ENCODE results near the gene CRACR2A. TPM values are rescaled to one million over a fixed set of nuclear protein-coding genes. Genes with fewer than 3 reads are reported as not detected.

Gene CRACR2A
- total RNA-seq, 2 experiments from 2014 or later: 33.2 to 33.5 TPM

DNA sequence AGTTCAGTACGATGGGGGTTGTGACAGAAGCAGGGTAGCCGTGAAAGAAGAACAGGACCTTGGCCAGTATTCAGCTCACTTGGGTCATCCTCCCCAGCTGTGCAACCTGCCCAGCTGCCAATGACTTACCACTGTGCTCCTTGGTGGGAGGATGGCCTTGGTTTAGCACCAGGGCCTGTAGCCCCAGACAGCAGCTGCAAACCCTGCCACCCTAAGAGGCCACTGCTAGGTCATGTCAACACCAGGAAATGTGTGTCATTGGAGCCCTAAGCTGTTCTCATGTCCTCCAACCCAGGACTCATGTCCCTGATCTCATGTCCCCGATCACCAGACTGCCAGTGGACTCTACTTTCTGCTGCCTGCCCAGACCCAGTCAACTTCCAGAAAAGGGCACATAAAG, 3.0 kb upstream of the CRACR2A start:
- ChIA-PET POLR2A (no interaction called here), CTCF (interaction anchor here (0.5 kb wide), 1 partner anchor 32 kb away, joined by 3 read pairs; no protein-coding TSS in a partner anchor)

DNA sequence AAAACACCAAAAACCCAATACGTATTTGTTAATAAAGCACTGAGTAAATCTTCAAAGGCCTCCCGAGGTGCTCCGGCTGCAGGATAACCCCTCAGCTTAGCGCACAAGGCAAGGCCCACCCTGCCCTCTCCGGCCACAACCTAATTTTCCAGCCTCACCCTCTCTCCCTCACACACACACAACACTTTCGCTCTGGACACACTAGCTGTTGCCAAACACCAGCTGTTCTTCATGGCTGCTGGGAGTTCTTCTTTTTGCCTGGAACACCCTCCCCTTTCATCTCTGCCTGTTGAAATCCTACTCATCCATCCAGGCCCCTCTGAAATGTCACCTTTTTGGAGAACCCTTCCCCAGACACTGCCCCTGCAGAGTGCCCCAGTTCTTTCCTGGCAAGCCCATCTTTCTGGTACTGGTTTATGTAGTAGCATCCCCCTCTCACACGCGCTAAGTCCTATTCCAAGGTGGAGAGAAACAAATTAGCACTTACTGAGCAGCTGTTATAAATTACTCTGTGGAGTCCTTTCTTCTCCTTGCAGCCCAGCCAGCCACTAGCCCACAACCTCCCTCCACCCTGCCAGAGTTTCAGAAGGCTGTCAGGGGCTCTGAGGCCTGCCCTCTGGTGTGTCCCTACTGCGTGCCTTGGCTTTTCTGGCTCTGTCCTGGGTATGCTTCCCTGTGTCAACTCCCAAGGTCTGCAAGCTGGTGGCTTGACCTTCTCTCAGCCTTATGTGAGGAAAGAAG, 805 bp upstream of the CRACR2A start:
- ChIA-PET CTCF (interaction anchor here (2.2 kb wide), 1 partner anchor 10 kb away, joined by 15 read pairs; no protein-coding TSS in a partner anchor), POLR2A (interaction anchor here (0.7 to 2.9 kb wide), 4 partner anchors 10 to 25 kb away, joined by 3 to 23 read pairs (median 12); no protein-coding TSS in a partner anchor)

DNA sequence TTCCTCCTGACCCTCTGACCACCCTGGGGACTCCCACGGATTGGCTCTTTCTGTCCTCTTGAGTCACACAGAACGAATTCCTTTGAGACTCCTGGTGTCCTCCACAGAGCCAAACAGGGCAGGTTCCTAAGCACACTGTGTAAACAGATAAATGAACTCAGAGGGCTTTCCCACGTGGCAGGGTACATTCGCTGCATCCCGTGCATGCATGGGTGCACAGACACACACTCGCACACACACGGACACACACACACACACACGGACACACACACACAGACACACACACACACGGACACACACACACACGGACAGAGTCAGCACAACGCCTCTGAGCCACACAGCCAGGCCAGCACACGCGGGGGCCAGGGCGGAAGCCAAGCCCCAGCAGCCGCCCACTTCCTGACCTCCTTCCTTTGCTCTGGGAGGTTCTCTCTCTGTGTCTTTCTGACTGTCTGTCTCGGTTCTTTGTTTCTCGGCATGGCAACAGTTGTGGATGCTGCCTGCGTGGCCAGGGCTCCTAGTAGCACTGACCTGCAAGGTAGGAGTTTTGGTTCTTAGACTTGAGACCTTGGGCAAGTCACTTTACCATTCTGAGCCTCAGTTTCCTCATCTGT, 706 bp downstream of the CRACR2A start:
- CTCF ChIA-PET: interaction anchor here (0.7 to 2.2 kb wide), 2 partner anchors 8 to 19 kb away, joined by 3 to 15 read pairs; no protein-coding TSS in a partner anchor
- POLR2A ChIA-PET: interaction anchor here (1.9 to 2.9 kb wide), 2 partner anchors 8 to 24 kb away, joined by 17 to 23 read pairs; no protein-coding TSS in a partner anchor

DNA sequence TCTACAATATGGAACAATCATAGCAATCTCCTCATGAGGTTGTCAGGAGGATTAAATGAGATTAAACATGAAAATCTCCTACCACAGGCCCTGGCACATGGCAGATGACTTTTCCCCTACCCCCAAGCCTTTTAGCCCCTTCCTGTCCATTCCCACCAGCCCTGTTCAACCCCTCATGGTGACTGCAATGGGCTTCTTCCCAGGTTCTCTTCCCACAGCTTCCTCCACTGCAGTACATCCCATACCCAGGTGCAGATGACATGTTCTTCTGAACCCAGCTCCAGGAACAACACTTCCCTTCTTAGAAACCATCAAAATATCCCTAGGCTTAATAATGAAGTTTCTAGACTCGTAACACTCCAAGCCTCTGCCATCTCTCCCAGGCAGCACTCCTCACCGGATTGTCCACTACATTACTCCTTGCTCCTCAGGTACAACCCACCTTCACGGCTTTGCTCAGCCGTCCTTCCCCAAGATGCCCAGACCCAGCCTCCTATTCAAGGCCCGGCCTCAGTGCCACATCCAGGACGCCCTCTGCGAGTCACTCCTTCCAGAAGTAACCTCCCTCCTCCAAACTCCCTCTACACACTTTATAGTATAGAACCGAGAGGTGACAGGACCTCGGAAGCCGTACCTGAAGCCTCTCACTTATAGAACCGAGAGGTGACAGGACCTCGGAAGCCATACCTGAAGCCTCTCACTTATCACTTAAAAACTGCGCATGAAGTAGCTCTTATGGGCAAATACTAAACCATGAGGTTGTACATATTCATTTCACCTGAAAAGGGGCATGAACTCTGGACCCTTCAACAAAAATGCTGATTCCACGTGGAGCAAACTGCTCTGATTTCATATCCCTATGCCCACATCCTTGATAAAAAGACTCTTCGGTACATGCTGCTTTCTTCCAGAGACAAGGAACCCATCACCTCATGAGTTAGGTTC, 1.5 kb downstream of the CRACR2A start:
- ChIA-PET CTCF (no interaction called here), POLR2A (interaction anchor here (2.9 kb wide), 1 partner anchor 23 kb away, joined by 17 read pairs; no protein-coding TSS in a partner anchor)

DNA sequence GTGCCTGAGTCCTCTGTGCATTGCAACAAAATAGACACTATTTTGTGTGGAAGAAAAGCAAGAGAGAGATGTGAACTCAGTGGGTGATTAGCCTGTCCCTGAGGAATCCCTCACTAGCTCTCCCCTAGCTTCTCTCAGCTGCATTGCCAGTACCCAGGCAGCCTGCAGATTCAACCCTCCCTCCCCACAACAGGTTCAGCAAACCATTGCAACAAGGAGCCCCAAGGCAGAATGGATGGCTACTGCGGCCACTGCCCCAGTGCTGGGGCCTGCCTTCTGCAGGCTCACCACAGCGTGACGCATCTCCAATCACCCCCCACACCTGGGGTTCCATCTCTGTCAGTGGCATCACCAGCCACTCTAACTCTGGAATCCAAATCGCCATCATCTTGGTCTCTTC, 2.3 kb downstream of the CRACR2A start:
- CTCF ChIA-PET: no interaction called here
- POLR2A ChIA-PET: no interaction called here

DNA sequence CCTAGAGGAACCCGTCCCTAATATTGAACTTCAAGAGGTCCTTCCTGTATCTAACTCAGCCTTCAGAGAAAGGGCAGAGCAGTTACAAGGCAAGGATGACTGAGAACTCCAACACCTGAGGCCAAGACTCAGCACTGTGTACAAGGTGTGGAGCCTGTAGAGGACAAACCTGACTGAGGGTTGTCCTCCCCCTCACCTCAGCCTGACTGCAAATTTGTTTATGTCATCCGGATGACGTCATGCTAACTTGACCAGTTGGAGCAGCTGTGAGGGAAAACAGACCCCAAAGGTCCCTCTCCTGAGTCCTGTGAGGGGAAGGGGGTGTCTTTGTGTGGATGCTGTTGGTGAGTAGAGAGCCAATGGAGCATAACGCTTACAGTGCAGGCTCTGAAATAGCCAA, 4.3 kb downstream of the CRACR2A start:
- CTCF ChIA-PET: interaction anchor here (1.4 kb wide), 1 partner anchor 55 kb away, joined by 3 read pairs; no protein-coding TSS in a partner anchor
- POLR2A ChIA-PET: no interaction called here

DNA sequence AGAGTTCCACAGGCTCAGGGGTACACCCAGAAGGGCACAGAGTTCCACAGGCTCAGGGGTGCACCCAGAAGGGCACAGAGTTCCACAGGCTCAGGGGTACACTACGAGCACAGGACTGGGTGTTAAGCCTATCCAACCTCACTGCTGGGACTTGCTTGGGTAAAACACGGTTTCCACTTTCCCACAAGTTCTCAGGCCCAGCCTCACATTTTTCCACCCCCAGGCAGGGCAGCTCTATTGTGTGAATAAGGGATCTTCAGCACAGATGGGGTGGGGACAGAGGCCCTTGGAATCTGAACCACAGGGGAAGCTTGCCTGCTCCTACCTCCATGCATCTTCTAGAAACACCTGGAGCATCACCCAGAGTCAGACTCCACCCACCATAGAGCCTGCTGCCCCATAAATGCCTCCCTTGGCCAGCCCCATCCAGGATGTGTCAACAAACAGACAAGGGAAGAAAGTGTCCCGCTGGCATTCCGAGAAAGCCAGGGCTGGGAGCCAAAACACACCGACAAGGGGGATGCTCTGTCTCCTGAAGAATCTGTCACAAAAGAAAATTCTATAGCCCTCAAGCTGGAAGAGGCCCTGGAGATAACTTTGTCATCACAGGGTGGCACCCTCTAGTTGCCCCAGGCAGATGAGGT, 4.8 kb downstream of the CRACR2A start:
- POLR2A ChIA-PET: no interaction called here
- CTCF ChIA-PET: interaction anchor here (0.6 to 2.1 kb wide), 3 partner anchors 20 to 808 kb away, joined by 3 to 7 read pairs (median 3); no protein-coding TSS in a partner anchor

DNA sequence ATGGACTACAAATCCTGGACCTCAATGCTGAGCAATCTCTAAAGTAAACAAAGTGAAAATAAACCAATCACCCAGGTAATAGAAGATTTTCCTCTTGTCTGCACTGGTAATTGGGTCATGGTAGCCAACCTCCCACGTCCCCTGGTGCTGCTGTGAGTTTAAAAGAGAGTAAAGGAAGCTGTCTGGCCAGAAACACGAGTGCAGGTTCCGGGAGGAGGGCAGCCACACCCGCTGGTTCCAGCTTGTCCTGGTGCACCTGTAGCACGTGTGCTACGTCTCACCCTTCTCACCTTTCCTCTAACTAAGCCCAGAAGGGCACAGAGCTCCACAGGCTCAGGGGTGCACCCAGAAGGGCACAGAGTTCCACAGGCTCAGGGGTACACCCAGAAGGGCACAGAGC, 5.4 kb downstream of the CRACR2A start:
- CTCF ChIA-PET: interaction anchor here (0.6 to 2.1 kb wide), 3 partner anchors 19 to 807 kb away, joined by 3 to 7 read pairs (median 3); no protein-coding TSS in a partner anchor
- POLR2A ChIA-PET: no interaction called here

DNA sequence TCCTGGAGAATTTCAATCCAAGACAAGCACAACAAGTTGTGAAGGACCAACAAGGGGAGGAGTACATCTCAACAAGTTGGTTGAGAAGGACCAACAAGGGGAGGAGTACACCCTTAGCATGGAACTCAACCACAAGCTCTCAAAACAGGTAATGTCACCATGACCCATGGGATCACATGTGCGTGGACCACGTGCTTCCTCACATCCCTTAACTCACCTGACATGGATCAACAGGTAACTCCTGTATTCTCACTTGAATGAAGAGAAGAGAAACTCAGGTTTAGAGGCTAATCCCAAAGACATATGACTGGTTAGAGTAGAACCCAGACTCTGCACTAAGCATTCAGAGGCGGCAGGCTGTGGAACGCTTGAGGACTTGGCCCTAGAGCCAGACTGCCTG, 6.2 kb downstream of the CRACR2A start:
- ChIA-PET POLR2A (no interaction called here), CTCF (interaction anchor here (2.1 kb wide), 1 partner anchor 18 kb away, joined by 7 read pairs; no protein-coding TSS in a partner anchor)

DNA sequence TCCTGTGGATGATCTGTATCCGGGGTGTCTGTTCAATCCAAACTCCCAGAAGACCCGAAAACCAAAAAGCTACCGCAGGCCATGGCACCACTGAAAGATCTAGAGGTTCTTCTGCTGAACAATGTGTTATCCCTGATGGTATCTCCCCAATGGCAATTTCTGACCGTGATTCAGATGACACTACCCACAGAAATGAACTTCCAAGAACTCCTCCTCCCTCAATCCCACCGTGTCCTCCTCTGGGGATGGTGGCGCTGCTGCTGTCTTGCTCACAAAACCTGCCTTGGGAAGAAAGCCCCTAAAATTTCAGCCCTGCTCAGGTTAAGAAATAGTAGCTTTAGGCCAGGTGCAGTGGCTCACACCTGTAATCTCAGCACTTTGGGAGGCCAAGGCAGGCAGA, 7.8 kb downstream of the CRACR2A start:
- POLR2A ChIA-PET: no interaction called here
- CTCF ChIA-PET: no interaction called here

DNA sequence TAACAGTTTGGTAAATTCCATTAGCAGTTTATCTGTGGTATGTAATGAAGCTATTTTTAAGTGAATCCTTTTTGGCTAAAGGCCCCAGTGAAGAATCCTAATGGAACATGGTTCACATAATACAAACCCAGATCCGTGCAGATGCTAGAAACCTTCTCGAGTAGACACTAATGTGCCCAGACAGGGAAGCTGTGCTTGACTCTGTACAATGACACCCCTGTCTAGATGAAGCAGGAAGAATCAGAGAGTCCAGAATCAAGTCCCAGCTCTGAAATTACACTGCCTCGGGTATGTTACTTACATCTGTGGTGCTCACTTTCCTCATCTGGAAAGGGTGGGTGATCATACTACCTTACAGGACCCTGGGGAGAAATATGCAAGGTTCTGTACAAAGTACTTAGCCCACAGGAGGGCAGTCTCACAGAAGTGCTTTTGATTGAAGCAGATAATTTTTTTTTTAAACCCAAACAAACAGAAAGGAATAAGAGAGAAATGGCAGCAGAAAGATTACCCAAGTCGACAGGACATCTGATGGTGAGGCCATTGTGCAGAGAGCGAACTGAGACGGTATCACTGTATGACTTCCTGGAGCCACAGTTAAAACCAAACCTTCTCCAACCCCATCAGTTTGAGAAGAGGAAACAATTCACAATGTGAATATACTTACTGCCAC, 8.5 kb downstream of the CRACR2A start:
- CTCF ChIA-PET: interaction anchor here (1.2 to 2.0 kb wide), 3 partner anchors 9 to 59 kb away, joined by 3 to 15 read pairs (median 3); partner anchors contain the start of gene CRACR2A

DNA sequence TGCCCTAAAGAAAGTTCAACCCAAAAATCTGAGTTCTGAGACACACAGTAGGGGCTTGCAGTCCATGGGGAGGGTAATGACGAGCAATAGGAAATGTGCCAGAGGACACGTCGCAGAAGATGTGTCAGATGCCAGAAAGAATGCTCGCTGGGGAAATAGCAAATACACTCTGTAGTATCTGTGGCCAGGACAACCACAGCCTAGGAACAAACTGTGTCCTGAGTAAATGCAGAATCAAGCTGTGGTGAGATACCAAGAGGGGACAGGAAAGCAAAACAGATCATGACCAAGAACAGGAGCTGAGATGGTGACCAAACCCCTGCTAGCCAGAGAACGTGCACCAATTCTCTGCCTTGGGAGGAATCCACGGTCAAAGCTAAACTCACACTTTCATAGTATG, 9.1 kb downstream of the CRACR2A start:
- POLR2A ChIA-PET: interaction anchor here (1.5 to 3.3 kb wide), 2 partner anchors 9 to 16 kb away, joined by 22 to 23 read pairs; partner anchors contain the start of gene CRACR2A
- CTCF ChIA-PET: interaction anchor here (1.2 to 2.0 kb wide), 4 partner anchors 9 to 60 kb away, joined by 3 to 15 read pairs (median 4); partner anchors contain the start of gene CRACR2A

More for the DNA sequence above, 8.5 kb downstream of the CRACR2A start:
- POLR2A ChIA-PET: interaction anchor here (1.5 to 3.3 kb wide), 2 partner anchors 9 to 16 kb away, joined by 22 to 23 read pairs; partner anchors contain the start of gene CRACR2A

DNA sequence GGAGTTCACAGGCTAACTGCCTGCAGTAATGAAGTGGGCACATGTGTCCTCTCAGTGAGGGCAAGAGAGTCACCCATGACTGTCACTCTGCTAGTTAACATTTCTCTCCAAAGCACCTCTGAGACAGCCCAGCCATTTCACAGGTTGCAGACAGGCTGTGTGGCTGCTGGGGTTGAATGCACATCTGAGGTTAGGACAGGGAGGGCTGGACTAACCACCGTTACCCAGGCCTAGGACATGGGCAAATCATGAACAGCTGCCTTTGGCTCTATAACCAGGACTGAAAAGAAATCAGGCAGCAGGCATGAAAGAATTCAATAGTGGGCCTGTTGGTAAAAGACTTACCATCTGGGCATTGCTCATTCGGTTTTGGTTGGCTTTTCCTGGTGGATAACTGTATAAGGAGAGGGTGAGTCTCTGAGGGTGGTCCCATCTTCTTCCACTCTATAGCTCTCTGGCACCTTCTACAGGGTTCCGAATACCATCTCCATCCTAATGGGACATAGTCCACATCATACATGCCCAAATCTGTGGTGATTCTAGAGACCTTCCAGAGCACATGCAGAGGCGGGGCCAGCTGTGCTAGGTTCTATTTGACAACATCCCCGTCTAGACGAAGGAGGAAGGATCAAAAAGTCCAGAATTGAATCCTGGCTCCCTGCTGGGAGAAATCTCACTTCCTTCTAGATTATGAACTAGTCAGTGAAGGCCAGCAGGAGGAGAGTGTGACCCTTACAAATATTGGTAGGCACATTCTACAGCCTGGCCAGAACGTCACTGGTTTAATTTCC, 10.8 kb downstream of the CRACR2A start:
- ChIA-PET CTCF (interaction anchor here (0.5 to 1.9 kb wide), 3 partner anchors 12 to 213 kb away, joined by 3 to 5 read pairs (median 4); no protein-coding TSS in a partner anchor), POLR2A (interaction anchor here (2.1 to 3.3 kb wide), 2 partner anchors 11 to 14 kb away, joined by 6 to 22 read pairs; partner anchors contain the start of gene CRACR2A)

DNA sequence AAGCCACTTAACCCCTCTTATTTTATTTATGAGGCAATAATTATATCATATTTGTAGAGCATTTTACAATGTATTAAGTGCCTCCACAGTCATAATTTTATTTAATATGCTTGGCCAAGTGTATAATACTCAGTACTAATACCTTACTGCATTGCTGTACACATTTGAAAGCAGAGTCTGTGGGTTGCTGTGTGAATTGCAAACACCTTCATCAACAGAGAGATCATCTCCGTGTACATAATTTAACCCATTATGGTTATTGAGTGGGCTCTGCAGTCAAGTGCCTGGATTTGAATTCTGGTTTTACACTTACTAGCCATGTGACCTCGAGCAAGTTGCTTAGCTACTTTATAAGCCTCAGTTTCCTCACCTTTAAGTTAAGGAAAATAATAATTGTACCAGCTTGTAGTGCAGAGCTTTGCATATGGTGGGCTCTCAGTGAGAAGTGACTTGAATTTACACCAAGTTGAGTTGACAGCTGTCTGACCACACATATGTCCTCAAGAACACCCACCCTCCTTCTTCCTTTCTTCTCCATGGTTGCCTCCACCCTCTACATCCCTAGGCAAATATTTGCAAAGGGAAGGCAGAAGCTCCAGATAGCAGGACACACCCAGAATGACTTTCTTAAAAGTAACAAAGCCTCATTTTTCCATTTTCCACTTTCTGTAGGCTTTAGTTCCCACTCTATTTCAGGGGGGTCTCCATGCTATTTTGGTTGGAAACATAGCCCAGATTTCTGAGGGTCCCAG, 12.3 kb downstream of the CRACR2A start:
- CTCF ChIA-PET: interaction anchor here (0.9 kb wide), 1 partner anchor 10 kb away, joined by 3 read pairs; no protein-coding TSS in a partner anchor
- POLR2A ChIA-PET: interaction anchor here (2.1 kb wide), 1 partner anchor 12 kb away, joined by 6 read pairs; the partner anchor contains the start of gene CRACR2A

DNA sequence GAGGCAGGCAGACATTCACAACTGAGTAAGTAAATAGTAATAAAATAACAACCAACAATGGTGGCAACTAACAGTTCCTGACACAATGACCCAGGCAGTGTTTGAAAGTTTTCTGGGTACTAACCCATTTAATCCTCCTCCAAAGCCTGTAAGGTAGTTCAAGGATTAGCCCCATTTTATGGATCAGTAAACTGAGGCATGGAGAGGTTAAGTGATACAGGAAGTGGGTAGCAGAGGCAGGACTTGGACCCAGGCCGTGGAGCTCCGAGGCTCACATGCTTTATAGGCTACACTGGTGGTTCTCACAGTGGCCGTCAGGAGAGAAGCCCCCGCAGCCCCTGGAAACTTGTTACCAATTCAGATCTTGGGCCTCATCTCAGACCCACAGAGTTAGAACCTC, 17.5 kb downstream of the CRACR2A start:
- POLR2A ChIA-PET: no interaction called here
- CTCF ChIA-PET: no interaction called here

DNA sequence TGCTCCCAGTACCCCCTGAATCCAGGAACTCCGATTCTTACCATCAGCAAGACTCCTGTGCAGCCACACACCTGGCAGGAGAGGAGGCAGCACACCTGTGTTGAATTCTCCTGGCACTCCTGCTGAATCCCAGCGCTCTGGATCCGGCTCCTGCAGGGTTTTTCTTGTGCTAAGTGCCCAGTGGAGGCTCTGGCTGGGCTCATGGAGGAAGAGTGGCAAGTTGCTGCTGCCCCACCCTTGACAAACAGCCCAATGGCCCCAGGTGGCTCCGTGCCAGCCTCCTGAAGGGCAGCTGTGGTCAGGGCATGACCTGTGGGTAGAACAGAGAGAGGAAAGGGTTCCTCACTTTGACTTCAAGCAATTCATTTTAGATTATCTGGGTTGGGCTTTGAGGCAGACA, 20.0 kb downstream of the CRACR2A start:
- ChIA-PET CTCF (no interaction called here), POLR2A (no interaction called here)

Data from activated CD8-positive, alpha-beta memory T cell treated with anti-CD3 and anti-CD28 coated beads for 36 hours (primary cell).